HG02870 (cell line): ENCODE results near the gene BAHD1.

Experiments used
- ATAC-seq: cut with Tn5 transposase; IDR thresholded peaks from one replicate; pipeline ENCODE4 v1.9.1; 2021; ENCODE audit warnings: mild to moderate bottlenecking, moderate library complexity; ENCODE audit not compliant: unreplicated experiment

Gene BAHD1

DNA sequence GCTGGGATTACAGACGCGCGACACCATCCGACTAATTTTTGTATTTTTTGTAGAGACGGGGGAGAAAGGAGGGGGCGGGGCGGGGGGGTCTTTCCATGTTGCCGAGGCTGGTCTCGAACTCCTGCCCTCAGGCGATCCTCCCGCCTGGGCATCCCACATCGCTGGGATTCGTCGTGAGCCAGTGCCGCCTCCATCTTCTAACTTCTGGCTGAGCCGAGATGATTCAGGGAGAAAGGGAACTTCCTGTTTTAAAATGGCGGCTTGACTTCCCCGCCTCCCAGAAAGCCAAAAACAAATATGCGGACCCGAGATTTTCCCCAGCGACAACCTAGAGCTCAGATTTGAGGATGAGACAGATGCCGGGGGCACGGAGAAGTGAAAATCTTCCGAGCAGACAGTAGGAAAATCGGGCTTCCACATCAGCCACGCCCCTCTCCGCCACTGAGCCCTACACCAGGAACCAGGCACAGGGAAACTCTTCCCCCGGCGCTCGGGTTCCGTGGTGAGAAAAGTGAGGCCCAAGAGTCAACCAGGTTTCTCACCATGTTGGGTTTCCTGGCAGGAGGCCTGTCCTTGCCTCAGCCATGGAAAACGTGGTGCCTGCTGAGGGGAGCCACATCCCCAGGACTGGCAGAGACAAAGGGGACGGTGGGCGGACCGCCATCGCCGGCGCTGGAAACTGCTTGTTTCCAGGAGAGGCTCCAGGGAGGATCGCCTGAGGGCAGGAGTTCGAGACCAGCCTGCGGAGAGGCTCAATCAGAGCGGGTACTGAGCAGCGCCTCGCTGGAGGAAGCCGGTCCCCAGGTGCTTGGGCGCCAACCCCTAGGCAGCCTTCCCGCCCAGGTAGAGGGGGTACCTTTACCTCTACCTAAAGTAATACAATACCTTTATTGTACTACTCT, 48.8 kb downstream of the BAHD1 start:
- no peak for ATAC-seq

DNA sequence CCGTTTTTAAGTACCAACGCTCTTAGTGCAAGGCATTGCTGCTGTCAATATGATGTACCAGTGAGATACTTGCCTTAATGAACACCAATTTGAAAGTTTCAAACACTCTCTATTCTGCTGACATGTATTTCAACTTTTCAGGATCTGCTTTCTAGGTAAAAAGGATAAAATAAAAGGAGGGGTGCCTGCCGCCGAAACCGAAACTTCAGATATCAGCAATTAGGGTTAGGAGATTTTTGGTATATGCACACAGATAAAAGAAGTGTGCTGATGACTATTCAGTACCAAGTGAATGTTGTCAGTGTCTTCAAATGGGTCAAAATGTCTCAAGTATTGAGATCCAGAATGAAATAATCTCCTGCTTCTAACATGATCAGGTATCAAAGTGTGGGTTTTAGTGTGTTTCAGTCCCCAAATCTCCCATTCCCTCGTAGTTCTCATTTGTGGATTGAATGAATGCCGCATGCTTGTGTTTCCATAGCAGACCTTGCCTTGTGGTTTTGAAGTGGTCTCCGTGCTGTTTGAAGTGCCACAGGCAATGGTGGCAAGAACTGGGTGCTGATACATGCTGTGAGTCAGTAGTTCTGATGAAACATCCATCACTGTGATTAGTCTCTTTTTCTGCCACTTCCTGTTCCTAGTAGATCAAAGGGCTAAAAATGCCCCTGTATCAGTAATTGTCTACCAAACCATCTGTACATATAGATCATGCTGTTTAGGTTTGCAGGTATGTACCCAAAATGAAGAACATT, 52.5 kb downstream of the BAHD1 start:
- ATAC-seq: no peak

DNA sequence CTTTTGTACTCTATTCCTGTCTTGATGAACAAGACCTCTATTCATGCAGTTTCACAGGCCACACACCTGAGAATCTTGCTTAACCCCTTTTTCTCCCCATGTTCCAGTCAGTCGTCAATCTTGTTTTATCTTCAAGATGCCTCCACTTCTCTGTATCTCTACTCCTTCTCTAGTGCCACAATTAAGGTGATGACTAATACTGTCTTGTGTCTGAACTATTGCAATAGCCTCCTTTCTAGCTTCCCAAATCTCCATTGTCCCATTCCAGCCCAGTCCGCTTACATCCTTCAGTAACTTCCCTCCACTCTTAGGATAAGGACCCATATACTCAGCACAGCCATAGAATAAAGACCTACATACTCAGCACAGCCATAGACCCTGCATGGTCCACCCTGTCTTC, 54.8 kb downstream of the BAHD1 start:
- ATAC-seq: no peak

DNA sequence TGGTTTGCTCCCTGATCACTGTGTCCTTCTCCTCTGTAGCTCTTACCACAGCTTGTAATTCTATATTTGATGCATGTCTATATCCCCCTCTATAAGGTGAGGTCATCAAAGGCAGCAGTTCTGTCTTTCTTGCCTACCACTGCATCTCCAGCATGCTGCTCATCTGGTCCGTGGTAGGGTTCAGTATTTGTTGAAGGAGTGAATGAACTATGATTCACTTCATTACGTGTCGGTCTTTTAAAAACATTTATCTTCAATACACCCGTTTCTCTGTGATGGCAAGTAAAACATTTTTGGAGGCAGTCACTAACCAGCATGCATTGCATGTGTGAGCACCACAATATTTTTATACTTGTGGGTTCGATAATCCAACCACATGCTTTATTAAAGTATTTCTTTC, 57.7 kb downstream of the BAHD1 start:
- no peak for ATAC-seq

DNA sequence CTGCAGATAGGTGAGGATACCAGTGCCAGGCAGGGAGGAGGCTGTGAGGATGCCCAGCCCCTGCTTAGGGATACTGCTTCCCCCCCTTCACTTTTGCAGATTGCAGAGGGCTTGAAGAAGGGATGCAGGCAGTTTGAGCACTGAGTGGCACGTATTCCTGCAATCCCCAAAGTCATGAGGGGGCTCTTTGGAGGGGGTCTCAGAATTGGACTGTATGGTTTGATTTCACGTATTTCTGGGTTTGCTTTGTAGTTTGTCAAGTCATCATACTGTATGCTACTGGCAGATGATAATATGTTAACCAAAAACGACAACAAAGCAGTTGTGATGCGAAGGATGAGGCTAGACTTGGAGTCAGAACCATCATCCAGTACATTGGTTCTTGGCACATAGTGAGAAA, 58.1 kb downstream of the BAHD1 start:
- no peak for ATAC-seq

DNA sequence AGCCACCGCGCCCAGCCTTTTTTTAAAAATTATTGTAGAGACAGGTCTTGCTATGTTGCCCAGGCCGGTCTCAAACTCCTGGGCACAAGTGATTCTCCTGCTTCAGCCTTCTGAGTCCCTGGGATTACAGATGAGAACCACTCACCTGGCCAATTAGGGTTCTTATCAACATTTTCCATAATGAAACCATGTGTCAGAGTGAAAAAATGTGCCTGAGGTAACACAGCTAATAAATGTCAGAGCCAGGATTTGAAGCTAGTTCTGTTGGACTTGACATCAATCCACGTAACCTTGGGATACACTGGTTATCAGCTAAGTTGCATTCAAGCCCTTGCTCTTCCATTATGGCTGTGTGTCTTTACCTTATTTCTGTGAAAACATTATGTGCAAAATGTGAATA, 59.2 kb downstream of the BAHD1 start:
- ATAC-seq: no peak

DNA sequence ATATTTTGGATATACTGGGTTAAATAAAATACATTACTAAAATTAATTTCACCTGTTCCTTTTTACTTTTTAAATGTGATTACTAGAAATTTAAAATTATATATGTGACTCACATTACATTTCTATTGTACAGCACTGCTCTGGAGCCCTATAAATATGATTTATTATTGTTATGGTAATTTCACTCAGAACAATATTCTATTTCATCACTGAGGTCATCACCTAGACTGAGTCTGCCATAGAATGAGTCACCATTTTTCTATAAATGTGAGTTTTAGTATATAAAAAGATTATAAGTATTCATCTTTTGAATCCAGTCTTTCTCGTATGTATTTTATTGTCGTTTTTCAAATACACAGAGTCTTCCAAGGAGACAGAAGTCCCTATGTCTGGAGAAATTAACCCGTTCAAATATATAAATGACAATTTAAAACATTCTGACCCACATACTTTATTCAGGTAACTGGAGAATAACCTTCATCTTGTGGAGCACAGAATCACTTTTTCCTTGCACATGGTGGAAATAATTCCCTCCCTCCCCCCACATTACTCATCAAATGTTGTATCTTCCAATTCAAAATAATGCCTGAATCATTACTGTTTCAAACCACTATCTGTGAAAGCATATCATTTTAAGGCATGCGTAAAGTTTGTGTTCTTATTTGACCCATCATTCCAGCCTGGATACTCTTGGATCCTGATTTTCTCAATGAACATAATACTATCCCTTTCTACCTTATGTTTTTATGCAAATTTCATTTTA, 60.0 kb downstream of the BAHD1 start:
- ATAC-seq: no peak

DNA sequence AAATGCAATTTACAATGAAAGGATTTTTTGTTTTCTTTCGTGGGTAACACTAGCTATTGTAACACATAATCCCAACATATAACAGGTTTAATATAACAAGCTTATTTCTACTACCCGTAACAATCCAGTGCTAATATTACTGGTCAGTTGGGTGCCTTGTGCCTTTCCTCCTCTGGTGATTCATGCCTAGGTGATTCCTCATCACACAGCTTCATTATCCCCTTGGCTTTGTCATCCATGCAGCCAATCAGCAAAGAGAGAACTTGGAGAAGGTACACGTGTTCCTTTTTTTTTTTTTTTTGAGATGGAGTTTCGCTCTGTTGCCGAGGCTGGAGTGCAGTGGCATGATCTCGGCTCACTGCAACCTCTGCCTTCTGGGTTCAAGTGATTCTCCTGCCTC, 60.7 kb downstream of the BAHD1 start:
- ATAC-seq: no peak

DNA sequence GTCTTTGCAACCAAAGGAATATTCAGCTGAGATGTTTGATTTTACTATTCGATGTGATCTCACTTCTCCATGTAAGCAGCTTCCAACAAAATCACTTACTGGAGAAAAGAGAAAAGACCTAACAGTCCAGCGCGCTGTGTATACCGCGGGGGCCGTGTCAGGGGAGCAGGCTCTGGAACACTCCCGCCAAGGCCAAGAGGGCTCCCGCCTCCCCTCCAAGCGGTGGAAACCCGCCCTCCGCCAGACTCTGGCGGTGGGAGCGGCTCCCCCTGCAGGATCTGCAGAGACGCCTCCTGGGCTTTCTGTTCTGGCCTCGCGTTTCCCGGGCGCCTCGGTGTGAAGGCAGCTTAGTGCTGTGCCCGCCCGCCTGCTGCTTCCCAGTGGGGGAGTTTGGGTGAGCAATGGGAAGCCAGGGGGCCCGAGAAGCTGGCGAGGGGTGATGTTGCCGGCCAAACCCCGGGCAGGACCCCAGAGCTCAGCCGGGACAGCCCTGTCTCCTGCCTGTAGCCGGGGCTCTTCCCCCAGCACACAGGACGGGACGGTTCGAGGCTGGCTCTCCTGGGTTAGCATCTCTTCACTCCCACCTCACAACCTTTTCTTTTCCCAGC, 66.3 kb downstream of the BAHD1 start:
- ATAC-seq: no peak

DNA sequence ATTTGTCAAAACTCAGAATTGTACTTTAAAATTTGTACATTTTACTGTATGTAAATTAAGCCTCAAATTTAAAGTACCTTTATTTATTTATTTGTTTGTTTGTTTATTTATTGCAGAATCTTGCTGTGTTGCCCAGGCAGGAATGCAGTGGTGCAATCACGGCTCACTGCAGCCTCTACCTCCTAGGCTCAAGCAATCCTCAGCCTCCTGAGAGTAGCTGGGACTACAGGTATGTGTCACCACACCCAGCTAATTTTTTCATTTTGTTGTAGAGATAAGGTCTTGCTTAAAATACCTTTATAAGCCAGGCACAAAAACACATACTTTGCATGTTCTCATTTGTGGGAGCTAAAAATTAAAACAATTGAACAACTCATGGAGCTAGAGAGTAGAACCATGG, 67.5 kb downstream of the BAHD1 start:
- ATAC-seq: no peak

DNA sequence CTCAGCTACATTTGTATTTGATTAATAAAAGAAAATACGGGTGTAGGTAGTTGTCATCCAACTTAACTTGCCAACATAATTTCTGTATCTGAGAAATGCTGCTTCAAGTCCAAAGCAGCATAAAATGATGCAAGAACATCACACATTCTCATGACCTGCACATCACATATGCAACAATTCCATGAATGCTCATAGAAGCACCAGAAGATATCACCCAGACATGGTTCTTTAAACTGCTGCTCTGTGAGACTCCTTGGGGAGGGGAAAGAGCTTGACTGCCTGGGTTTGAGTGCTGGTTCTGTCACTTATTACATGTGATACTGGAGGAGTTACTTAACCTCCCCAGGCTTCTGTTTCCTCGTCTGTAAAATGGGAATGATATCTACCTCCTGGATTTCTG, 69.4 kb downstream of the BAHD1 start:
- no peak for ATAC-seq

DNA sequence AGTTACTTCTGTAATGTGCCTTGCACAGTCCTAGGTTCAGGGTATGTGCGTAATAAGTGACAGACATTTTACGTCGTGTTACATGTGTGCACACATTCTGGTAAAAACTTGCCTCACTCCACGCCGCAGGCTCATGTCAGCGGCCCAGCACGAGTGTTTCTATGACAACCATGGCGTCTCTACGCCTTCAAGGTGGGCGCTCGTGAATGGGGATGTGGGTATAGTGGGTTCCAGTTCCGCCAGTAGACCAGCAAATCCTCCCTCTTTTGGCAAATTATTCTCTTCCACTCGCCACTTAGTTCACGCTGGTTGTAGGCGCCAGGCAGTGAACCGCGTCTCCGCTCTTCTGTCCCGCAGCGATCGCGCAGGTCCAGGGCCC, 70.3 kb downstream of the BAHD1 start:
- ATAC-seq: no peak

DNA sequence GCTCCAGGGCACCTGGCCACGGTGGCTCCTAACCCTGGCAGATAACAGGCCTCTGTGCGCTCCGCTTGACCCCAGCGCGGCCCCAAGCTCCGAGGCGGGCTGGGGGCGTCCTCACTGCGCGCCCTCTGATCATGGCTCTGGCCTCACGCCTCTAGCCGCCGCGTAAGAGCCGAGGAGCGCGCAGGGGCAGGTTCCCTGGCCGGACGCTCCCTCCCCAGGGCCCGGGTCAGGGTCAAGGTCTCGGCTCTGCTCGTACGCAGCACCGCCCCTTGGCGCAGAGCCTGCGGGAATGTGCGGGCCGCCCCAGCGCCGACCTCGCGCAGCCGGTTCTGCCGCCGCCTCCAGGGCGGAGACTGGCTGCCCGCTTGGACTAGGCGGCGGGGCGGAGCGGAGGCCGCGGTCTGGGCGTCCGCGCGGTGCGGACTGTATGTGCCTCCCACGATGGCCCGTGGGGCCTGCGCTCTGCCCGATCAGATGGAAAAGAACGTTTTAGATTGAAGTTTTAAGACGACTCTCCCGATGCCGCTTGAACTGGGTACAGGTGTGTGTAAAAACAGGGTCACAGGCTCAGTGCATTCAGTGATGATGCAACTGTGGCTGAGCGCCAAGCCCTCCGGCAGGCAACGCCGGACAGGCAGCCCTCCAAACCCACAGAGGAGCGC, 70.8 kb downstream of the BAHD1 start:
- ATAC-seq: no peak

DNA sequence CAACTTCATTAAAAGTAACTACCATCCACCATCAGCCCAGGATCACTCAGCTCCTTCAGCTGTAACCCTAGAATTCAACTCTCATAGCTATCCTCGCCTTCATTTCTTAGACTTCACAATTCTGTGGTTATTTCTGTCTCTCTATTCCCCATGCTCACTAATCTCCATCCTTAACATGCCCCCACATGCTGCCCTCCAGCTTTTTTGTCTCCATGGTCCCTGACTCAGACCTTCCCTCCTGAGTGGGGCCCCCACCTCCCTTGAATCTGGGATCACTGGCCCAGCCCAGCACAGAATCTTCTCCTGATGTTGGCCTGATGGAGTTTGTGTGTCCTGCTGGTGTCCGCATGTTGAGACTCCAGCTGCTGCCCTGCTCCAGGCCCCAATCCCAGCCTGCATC, 71.7 kb downstream of the BAHD1 start:
- ATAC-seq: no peak

DNA sequence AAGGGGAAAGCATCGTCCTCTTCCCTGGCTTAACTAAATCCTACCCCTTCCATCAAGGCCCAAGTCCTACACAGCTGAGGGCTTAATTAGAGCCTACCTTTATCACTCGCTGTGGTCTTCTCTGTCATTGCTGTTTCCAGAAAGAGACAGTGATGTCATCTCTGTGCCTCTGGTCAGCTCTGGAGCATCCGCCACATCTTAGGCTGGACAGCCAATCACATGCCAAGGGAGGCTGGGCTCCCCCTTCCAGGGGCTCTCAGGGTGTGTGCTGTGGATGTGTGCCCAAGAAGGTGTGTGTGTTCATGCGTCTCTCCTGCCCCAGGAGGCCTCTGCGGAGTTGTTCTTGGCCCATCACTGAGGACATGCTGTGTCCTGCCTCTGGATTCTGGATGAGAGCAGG, 72.9 kb downstream of the BAHD1 start:
- no peak for ATAC-seq

DNA sequence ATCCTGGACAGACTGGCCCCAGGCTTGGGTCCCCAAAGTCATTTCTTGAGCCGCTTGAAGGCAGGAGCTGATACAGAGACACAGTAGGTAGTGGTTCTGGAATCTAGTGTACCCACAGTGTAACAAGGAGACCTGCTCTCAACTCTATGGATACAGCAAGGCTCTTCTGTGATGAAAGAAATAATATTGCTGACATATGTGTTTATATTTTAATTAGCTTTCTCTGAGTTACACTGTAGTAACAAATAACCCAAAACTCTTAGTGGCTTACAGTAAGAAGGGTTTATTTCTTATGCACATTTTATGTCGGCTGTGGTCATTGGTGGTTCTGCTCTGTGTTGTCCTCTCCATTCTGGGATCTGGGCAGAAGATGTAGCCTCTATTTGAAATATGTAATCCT, 75.6 kb downstream of the BAHD1 start:
- no peak for ATAC-seq
